Activated T-cell treated with anti-CD3 and anti-CD28 coated beads, Interleukin-2, amount 50 U/mL, for 24 hours (primary cell): Measurements from ENCODE around the gene SLC30A2.
A peak's percentile ranks its signal among the peaks of the same experiment; 100 is the strongest.

Experiments used
- DNase-seq: peaks from one replicate; pipeline ENCODE4 v3.0.0-alpha.2; 2020
- H3K27ac Mint-ChIP-seq: 2 replicates; pipeline ENCODE4 v1.8.0; 2020; ENCODE audit warnings: mild to moderate bottlenecking, mixed read lengths
- H3K27me3 Mint-ChIP-seq: 2 replicates; pipeline ENCODE4 v1.8.0; 2020; ENCODE audit warnings: mixed read lengths
- H3K36me3 Mint-ChIP-seq: 2 replicates; pipeline ENCODE4 v1.8.0; 2020; ENCODE audit warnings: low read depth, mixed read lengths
- H3K4me1 Mint-ChIP-seq: 2 replicates; pipeline ENCODE4 v1.8.0; 2020; ENCODE audit warnings: low read depth, mixed read lengths
- H3K4me3 Mint-ChIP-seq: 2 replicates; pipeline ENCODE4 v1.8.0; 2020; ENCODE audit warnings: mild to moderate bottlenecking, moderate library complexity, mixed read lengths
- H3K9me3 Mint-ChIP-seq: 2 replicates; pipeline ENCODE4 v1.8.0; 2020; ENCODE audit warnings: mixed read lengths

The SLC30A2 gene

GRCh38 chr1:25993197-25993951 lies 52.5 kb downstream of the SLC30A2 start:
- H3K27me3 Mint-ChIP-seq: no peaks in the 10 kb centered on the region
- no peak for DNase-seq
- H3K27ac Mint-ChIP-seq: no peak overlapping the region
- peaks cover 64% of the 10 kb centered on the region for H3K4me1 Mint-ChIP-seq
- no peak overlapping the region for H3K4me3 Mint-ChIP-seq
- H3K36me3 Mint-ChIP-seq: peaks cover 18% of the 10 kb centered on the region
- H3K9me3 Mint-ChIP-seq: no peaks in the 10 kb centered on the region

GRCh38 chr1:25992689-25993171 lies 53.2 kb downstream of the SLC30A2 start:
- peaks cover 67% of the 10 kb centered on the region for H3K4me1 Mint-ChIP-seq
- no peak overlapping the region for H3K4me3 Mint-ChIP-seq
- peaks cover 24% of the 10 kb centered on the region for H3K36me3 Mint-ChIP-seq
- no peaks in the 10 kb centered on the region for H3K9me3 Mint-ChIP-seq
- H3K27me3 Mint-ChIP-seq: no peaks in the 10 kb centered on the region
- no peak for DNase-seq
- H3K27ac Mint-ChIP-seq: peak overlapping the region; percentile 47

- H3K36me3 Mint-ChIP-seq: peaks cover 22% of the 10 kb centered on the region
- peak overlapping the region; percentile 4 for H3K27ac Mint-ChIP-seq
- H3K9me3 Mint-ChIP-seq: no peaks in the 10 kb centered on the region
- no peak overlapping the region for H3K4me3 Mint-ChIP-seq
- no peak for DNase-seq
- no peaks in the 10 kb centered on the region for H3K27me3 Mint-ChIP-seq
- peaks cover 64% of the 10 kb centered on the region for H3K4me1 Mint-ChIP-seq
Observed at GRCh38 chr1:25991937-25992688, 53.8 kb downstream of the SLC30A2 start.

GRCh38 chr1:25990702-25991395 lies 55.1 kb downstream of the SLC30A2 start:
- peak overlapping the region; percentile 88 for H3K27ac Mint-ChIP-seq
- peaks cover 59% of the 10 kb centered on the region for H3K4me1 Mint-ChIP-seq
- no peaks in the 10 kb centered on the region for H3K9me3 Mint-ChIP-seq
- H3K4me3 Mint-ChIP-seq: peak overlapping the region; percentile 75
- no peaks in the 10 kb centered on the region for H3K27me3 Mint-ChIP-seq
- DNase-seq: peak; percentile 66
- H3K36me3 Mint-ChIP-seq: peaks cover 25% of the 10 kb centered on the region

- peak overlapping the region; percentile 88 for H3K27ac Mint-ChIP-seq
Observed at GRCh38 chr1:25990251-25990650, 55.7 kb downstream of the SLC30A2 start.

GRCh38 chr1:25989440-25990234 lies 56.3 kb downstream of the SLC30A2 start:
- Mint-ChIP-seq H3K4me1 (peaks cover 61% of the 10 kb centered on the region), H3K9me3 (no peaks in the 10 kb centered on the region), H3K27ac (peak overlapping the region; percentile 88), H3K36me3 (peaks cover 34% of the 10 kb centered on the region), H3K27me3 (no peaks in the 10 kb centered on the region), H3K4me3 (peak overlapping the region; percentile 75)
- DNase-seq: peak; percentile 38

More at GRCh38 chr1:25990251-25990650, 55.7 kb downstream of the SLC30A2 start:
- Mint-ChIP-seq H3K36me3 (peaks cover 31% of the 10 kb centered on the region), H3K4me1 (peaks cover 63% of the 10 kb centered on the region), H3K27me3 (no peaks in the 10 kb centered on the region), H3K9me3 (no peaks in the 10 kb centered on the region), H3K4me3 (peak overlapping the region; percentile 75)
- no peak for DNase-seq

GRCh38 chr1:25987951-25988350 lies 58.0 kb downstream of the SLC30A2 start:
- no peak for DNase-seq
- peaks cover 47% of the 10 kb centered on the region for H3K36me3 Mint-ChIP-seq
- no peak overlapping the region for H3K4me3 Mint-ChIP-seq
- no peaks in the 10 kb centered on the region for H3K27me3 Mint-ChIP-seq
- peaks cover 53% of the 10 kb centered on the region for H3K4me1 Mint-ChIP-seq
- no peak overlapping the region for H3K27ac Mint-ChIP-seq
- H3K9me3 Mint-ChIP-seq: no peaks in the 10 kb centered on the region
